ENCODE data around the gene KRTCAP2.
"Not testable (repeated sequence)": the region's sequence is repeated elsewhere in the genome, so short reads cannot be mapped to it uniquely, and the experiment has no call there.

KRTCAP2 gene

GRCh38 chr1:155192346-155193274 is 19.5 kb upstream of the KRTCAP2 start:
- Histone ChIP-seq H3K27ac (ENCODE audit: low read depth, low read length) (peak overlapping the region; percentile 72), H3K27me3 (ENCODE audit: control insufficient read depth in 5 of 5, insufficient read depth in 4 of 5, low read length in 5 of 5) (no peaks in the 10 kb centered on the region), H3K9ac (ENCODE audit: low read length in 5 of 5) (peak overlapping the region in 4 of 5 donors; percentile 41 to 73 (median 54)), H3K4me3 (ENCODE audit: low read depth in 1 of 5, low read length in 5 of 5) (peak overlapping the region; percentile 59 to 70 (median 68)), H3K4me1 (ENCODE audit: control insufficient read depth in 5 of 5, insufficient read depth in 5 of 5, low read length in 5 of 5) (peaks cover 6 to 40% (median 38%) of the 10 kb centered on the region in 5 donors), H3K9me3 (ENCODE audit: control insufficient read depth in 5 of 5, low read length in 5 of 5) (no peaks in the 10 kb centered on the region), H3K36me3 (ENCODE audit: control insufficient read depth in 5 of 5, insufficient read depth in 5 of 5, low read length in 5 of 5) (peaks cover 0 to 11% (median 6%) of the 10 kb centered on the region in 5 donors)

GRCh38 chr1:155191904-155192303 is 18.8 kb upstream of the KRTCAP2 start:
- Histone ChIP-seq H3K27ac (ENCODE audit: low read depth, low read length) (no peak overlapping the region), H3K4me3 (ENCODE audit: low read depth in 1 of 5, low read length in 5 of 5) (no peak overlapping the region), H3K9me3 (ENCODE audit: control insufficient read depth in 5 of 5, low read length in 5 of 5) (no peaks in the 10 kb centered on the region), H3K36me3 (ENCODE audit: control insufficient read depth in 5 of 5, insufficient read depth in 5 of 5, low read length in 5 of 5) (peaks cover 0 to 4% (median 4%) of the 10 kb centered on the region in 5 donors), H3K4me1 (ENCODE audit: control insufficient read depth in 5 of 5, insufficient read depth in 5 of 5, low read length in 5 of 5) (peaks cover 3 to 35% (median 31%) of the 10 kb centered on the region in 5 donors), H3K27me3 (ENCODE audit: control insufficient read depth in 5 of 5, insufficient read depth in 4 of 5, low read length in 5 of 5) (no peaks in the 10 kb centered on the region), H3K9ac (ENCODE audit: low read length in 5 of 5) (peak overlapping the region in 1 of 5 donors; percentile 20)

DNA sequence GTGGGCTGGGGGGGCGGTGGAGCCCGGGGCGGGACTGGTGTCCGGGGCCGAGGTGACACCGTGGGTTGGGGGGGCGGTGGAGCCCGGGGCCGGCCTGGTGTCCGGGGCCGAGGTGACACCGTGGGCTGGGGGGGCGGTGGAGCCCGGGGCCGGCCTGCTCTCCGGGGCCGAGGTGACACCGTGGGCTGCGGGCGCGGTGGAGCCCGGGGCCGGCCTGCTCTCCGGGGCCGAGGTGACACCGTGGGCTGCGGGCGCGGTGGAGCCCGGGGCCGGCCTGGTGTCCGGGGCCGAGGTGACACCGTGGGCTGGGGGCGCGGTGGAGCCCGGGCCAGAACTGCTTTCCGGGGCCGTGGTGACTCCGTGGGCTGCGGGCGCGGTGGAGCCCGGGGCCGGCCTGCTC is 16.8 kb upstream of the KRTCAP2 start:
- H3K27me3 ChIP-seq (ENCODE audit: control insufficient read depth in 5 of 5, insufficient read depth in 4 of 5, low read length in 5 of 5); H3K4me3 ChIP-seq (ENCODE audit: low read depth in 1 of 5, low read length in 5 of 5): not testable (repeated sequence)

DNA sequence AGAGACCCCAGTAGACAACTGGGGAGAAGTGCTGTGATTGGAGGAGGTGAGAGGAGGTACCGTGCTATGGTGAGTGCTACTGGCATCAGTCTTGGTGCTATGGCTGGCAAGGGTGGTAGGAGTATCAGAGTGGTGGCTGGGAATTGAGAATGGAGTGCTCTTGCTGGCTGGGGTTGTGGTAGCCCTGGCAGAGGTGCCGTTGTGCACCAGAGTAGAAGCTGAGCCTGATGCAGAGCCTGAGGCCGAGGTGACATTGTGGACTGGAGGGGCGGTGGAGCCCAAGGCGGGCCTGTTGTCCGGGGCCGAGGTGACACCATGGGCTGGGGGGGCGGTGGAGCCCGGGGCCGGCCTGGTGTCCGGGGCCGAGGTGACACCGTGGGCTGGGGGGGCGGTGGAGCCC is 15.2 kb upstream of the KRTCAP2 start:
- no peaks in the 10 kb centered on the region for H3K36me3 ChIP-seq (ENCODE audit: control insufficient read depth in 5 of 5, insufficient read depth in 5 of 5, low read length in 5 of 5)

More for the DNA sequence above, 16.8 kb upstream of the KRTCAP2 start:
- peaks cover 2 to 26% (median 21%) of the 10 kb centered on the region in 5 donors for H3K4me1 ChIP-seq (ENCODE audit: control insufficient read depth in 5 of 5, insufficient read depth in 5 of 5, low read length in 5 of 5)
- H3K36me3 ChIP-seq (ENCODE audit: control insufficient read depth in 5 of 5, insufficient read depth in 5 of 5, low read length in 5 of 5); H3K27ac ChIP-seq (ENCODE audit: low read depth, low read length); H3K9ac ChIP-seq (ENCODE audit: low read length in 5 of 5); H3K9me3 ChIP-seq (ENCODE audit: control insufficient read depth in 5 of 5, low read length in 5 of 5): not testable (repeated sequence)

GRCh38 chr1:155187456-155187891 is 14.4 kb upstream of the KRTCAP2 start:
- H3K27ac ChIP-seq (ENCODE audit: low read depth, low read length): no peak overlapping the region
- H3K4me3 ChIP-seq (ENCODE audit: low read depth in 1 of 5, low read length in 5 of 5): no peak overlapping the region

More for the DNA sequence above, 15.2 kb upstream of the KRTCAP2 start:
- Histone ChIP-seq H3K4me3 (ENCODE audit: low read depth in 1 of 5, low read length in 5 of 5) (no peak overlapping the region), H3K27me3 (ENCODE audit: control insufficient read depth in 5 of 5, insufficient read depth in 4 of 5, low read length in 5 of 5) (no peaks in the 10 kb centered on the region), H3K27ac (ENCODE audit: low read depth, low read length) (no peak overlapping the region), H3K4me1 (ENCODE audit: control insufficient read depth in 5 of 5, insufficient read depth in 5 of 5, low read length in 5 of 5) (peaks cover 0 to 12% (median 4%) of the 10 kb centered on the region in 5 donors), H3K9ac (ENCODE audit: low read length in 5 of 5) (no peak overlapping the region), H3K9me3 (ENCODE audit: control insufficient read depth in 5 of 5, low read length in 5 of 5) (no peaks in the 10 kb centered on the region)

DNA sequence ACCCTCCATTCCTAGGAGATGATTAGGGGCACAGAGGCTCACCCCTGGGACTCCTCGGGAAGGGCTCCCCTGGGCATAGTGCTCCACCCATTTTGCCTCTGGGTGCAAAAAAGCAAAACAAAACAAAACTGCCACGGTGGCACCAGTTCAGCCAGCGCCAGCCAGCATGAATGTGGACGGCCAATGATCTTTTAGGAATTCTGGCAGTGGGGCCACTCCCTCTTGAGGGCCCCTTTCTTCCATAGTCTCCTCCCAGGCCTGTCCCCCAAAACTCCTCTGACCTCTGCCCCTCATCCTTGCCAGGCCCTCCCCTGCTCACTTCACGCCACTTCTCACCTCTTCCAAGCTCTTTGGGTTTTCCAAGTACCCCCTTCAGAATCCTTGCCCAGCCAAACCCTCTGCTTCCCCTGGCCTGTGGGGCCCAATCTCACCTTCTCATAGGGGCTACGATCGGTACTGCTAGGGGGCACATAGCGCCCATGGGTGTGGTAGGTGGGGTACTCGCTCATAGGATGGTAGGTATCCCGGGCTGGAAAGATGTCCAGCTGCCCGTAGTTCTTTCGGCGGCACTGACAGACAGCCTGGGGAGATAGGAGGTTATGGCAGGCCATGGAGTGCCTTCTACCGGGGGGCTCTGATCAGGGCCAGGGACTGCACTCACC is 13.8 kb upstream of the KRTCAP2 start:
- H3K27ac ChIP-seq (ENCODE audit: low read depth, low read length): no peak overlapping the region
- no peaks in the 10 kb centered on the region for H3K36me3 ChIP-seq (ENCODE audit: control insufficient read depth in 5 of 5, insufficient read depth in 5 of 5, low read length in 5 of 5)
- peaks cover 0 to 7% (median 0%) of the 10 kb centered on the region in 5 donors for H3K4me1 ChIP-seq (ENCODE audit: control insufficient read depth in 5 of 5, insufficient read depth in 5 of 5, low read length in 5 of 5)
- H3K9ac ChIP-seq (ENCODE audit: low read length in 5 of 5): no peak overlapping the region
- H3K4me3 ChIP-seq (ENCODE audit: low read depth in 1 of 5, low read length in 5 of 5): no peak overlapping the region
- no peaks in the 10 kb centered on the region for H3K9me3 ChIP-seq (ENCODE audit: control insufficient read depth in 5 of 5, low read length in 5 of 5)
- no peaks in the 10 kb centered on the region for H3K27me3 ChIP-seq (ENCODE audit: control insufficient read depth in 5 of 5, insufficient read depth in 4 of 5, low read length in 5 of 5)

More at GRCh38 chr1:155187456-155187891, 14.4 kb upstream of the KRTCAP2 start:
- H3K9ac ChIP-seq (ENCODE audit: low read length in 5 of 5): no peak overlapping the region
- H3K27me3 ChIP-seq (ENCODE audit: control insufficient read depth in 5 of 5, insufficient read depth in 4 of 5, low read length in 5 of 5): no peaks in the 10 kb centered on the region
- no peaks in the 10 kb centered on the region for H3K9me3 ChIP-seq (ENCODE audit: control insufficient read depth in 5 of 5, low read length in 5 of 5)
- peaks cover 0 to 7% (median 0%) of the 10 kb centered on the region in 5 donors for H3K4me1 ChIP-seq (ENCODE audit: control insufficient read depth in 5 of 5, insufficient read depth in 5 of 5, low read length in 5 of 5)
- no peaks in the 10 kb centered on the region for H3K36me3 ChIP-seq (ENCODE audit: control insufficient read depth in 5 of 5, insufficient read depth in 5 of 5, low read length in 5 of 5)

DNA sequence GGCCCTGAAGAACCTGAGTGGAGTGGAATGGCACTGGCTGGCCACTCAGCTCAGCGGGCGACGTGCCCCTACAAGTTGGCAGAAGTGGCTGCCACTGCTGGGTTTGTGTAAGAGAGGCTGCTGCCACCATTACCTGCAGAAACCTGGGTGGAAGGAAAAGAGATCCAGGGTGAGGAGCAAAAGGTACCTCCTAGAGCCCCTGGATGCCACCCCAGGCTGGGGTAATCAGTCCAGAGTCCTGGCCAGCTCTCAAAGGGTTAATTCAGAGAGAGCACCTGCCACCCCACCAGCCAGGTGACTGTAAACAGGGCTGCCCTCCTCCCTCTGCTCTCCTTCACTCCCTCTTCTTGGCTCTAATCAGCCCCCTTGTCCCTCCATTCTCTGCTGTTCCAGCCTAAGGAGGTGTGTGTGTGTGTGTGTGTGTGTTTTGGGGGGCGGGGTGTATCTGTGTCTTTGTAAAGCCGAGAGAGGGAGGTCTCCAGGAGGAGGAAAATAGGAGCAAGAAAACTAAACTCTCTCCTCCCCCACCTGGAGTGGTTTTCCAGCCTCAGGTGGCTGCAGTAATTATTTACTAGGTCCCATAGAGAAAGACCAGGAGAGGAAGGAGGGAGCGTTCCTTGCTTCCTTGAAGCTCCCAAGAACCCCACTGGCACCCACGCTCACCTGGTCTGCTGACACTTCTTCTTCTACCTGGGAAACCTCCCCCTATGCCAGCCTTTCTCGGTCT is 13.1 kb upstream of the KRTCAP2 start:
- no peak overlapping the region for H3K4me3 ChIP-seq (ENCODE audit: low read depth in 1 of 5, low read length in 5 of 5)
- H3K36me3 ChIP-seq (ENCODE audit: control insufficient read depth in 5 of 5, insufficient read depth in 5 of 5, low read length in 5 of 5): no peaks in the 10 kb centered on the region
- H3K27ac ChIP-seq (ENCODE audit: low read depth, low read length): no peak overlapping the region
- H3K4me1 ChIP-seq (ENCODE audit: control insufficient read depth in 5 of 5, insufficient read depth in 5 of 5, low read length in 5 of 5): peaks cover 0 to 7% (median 0%) of the 10 kb centered on the region in 5 donors
- no peaks in the 10 kb centered on the region for H3K27me3 ChIP-seq (ENCODE audit: control insufficient read depth in 5 of 5, insufficient read depth in 4 of 5, low read length in 5 of 5)
- H3K9ac ChIP-seq (ENCODE audit: low read length in 5 of 5): no peak overlapping the region
- no peaks in the 10 kb centered on the region for H3K9me3 ChIP-seq (ENCODE audit: control insufficient read depth in 5 of 5, low read length in 5 of 5)

DNA sequence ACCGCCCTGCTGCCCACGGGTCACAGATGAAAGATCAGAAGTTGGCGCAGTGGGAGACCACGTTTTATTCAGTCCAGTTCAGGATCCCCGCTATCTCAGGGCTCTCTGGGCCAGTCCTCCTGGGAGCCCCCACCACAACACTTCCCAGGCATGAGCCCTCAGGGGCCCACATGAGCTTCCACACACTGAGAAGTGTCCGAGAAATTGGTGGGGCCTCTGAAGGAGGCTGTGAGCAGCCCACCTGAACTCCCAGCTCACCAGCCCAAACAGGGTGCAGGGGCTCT is 12.6 kb upstream of the KRTCAP2 start:
- H3K27ac ChIP-seq (ENCODE audit: low read depth, low read length): no peak overlapping the region

DNA sequence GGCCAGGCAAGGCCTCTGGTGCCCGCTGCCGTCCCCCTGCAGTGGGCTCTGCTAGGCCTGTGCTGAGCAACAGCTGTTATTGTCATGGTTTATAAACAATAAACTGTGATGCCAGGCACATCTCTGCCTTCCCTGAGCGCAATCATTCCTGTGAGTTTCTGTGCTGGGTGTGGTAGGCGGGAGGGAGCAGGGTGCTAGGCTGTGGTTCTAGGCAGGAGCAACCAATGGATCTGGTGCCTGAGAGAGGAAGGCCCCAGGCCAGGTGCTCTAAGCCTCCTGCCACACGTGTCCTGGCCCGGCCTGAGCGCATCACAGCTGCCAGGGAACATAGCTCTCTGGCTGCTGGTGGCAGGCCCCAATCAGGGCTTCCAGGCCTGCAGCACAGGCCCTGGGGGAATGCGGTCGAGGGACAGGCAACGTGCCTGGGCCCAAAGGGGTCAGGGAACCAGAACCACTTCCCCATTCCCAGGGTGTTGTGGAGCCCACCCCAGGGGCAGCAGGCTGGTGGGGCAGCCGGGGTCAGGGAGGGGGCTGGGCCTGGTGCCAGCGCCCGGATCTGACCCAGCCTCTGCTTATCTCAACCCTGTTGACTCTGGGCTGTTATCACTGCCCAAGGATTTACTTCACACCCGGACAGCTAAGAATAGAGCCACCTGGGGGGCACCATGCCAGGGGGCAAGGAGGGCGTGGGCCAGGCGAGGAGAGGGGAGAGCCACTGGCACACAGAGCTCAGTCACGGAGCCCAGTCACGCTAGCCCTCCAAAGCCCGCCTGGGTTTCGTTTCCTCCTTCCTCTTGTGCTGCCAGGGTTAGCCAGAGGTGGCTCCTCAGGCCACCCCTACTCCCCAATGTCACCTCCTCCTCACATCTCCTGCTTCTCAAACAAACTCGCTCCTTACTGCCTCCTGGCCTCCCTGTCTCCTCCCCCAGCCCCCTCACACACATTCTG is 12.0 kb upstream of the KRTCAP2 start:
- no peak overlapping the region for H3K9ac ChIP-seq (ENCODE audit: low read length in 5 of 5)
- no peaks in the 10 kb centered on the region for H3K36me3 ChIP-seq (ENCODE audit: control insufficient read depth in 5 of 5, insufficient read depth in 5 of 5, low read length in 5 of 5)
- H3K4me3 ChIP-seq (ENCODE audit: low read depth in 1 of 5, low read length in 5 of 5): no peak overlapping the region

More for the DNA sequence above, 12.6 kb upstream of the KRTCAP2 start:
- no peaks in the 10 kb centered on the region for H3K9me3 ChIP-seq (ENCODE audit: control insufficient read depth in 5 of 5, low read length in 5 of 5)
- H3K4me1 ChIP-seq (ENCODE audit: control insufficient read depth in 5 of 5, insufficient read depth in 5 of 5, low read length in 5 of 5): peaks cover 0 to 7% (median 0%) of the 10 kb centered on the region in 5 donors
- H3K9ac ChIP-seq (ENCODE audit: low read length in 5 of 5): no peak overlapping the region
- no peaks in the 10 kb centered on the region for H3K27me3 ChIP-seq (ENCODE audit: control insufficient read depth in 5 of 5, insufficient read depth in 4 of 5, low read length in 5 of 5)
- no peak overlapping the region for H3K4me3 ChIP-seq (ENCODE audit: low read depth in 1 of 5, low read length in 5 of 5)
- no peaks in the 10 kb centered on the region for H3K36me3 ChIP-seq (ENCODE audit: control insufficient read depth in 5 of 5, insufficient read depth in 5 of 5, low read length in 5 of 5)

More for the DNA sequence above, 12.0 kb upstream of the KRTCAP2 start:
- no peaks in the 10 kb centered on the region for H3K27me3 ChIP-seq (ENCODE audit: control insufficient read depth in 5 of 5, insufficient read depth in 4 of 5, low read length in 5 of 5)
- no peak overlapping the region for H3K27ac ChIP-seq (ENCODE audit: low read depth, low read length)
- no peaks in the 10 kb centered on the region for H3K9me3 ChIP-seq (ENCODE audit: control insufficient read depth in 5 of 5, low read length in 5 of 5)
- H3K4me1 ChIP-seq (ENCODE audit: control insufficient read depth in 5 of 5, insufficient read depth in 5 of 5, low read length in 5 of 5): peaks cover 0 to 7% (median 0%) of the 10 kb centered on the region in 5 donors
